ENCODE measurements around the gene PIWIL4.

DNA sequence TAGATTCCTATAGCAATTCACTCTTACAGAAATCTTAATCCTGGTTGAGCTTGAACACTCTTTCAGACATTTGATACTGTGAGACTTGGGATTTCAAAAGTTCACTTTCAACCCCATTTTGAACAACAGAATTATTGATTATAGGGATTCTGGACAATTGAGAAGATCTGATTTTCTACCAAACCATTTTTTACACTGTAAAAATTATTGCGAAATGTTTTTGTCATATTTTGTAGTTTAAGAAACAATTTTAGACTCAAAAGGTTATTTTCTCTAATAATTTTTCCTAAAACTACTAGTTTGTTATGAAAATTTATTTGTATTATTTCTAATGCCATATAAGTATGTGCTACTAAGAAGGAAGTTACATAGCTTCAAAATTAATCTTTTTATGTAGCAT lies 36.4 kb downstream of the PIWIL4 start:
- no peak for TF ChIP-seq CTCF (IDR thresholded peaks at IDR 0.05)
- no peak for TF ChIP-seq POLR2A (IDR thresholded peaks at IDR 0.05)

Data from tibial nerve (tissue), 3 donors.